Measurements from ENCODE around the gene PPP2R2C.

PPP2R2C gene

GRCh38 chr4:6404611-6405396, 67.6 kb downstream of the PPP2R2C start:
- DNase-seq (ENCODE audit: low read depth in 2 of 2, low spot score in 1 of 2): no peak

DNA sequence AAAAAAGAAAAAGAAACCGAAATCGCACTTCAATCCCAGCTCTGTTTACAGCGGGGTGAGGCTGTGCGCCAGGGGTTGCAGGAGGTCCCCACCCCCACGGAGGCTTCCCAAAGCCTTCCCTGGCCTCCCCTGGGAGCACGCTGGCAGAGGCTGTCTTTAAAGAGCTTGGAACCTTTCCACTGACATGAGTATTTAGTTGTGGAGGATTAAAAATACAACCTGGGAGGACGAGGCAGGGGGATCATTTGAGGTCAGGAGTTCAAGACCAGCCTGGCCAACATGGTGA, 69.1 kb downstream of the PPP2R2C start:
- DNase-seq (ENCODE audit: low read depth in 2 of 2, low spot score in 1 of 2): no peak

DNA sequence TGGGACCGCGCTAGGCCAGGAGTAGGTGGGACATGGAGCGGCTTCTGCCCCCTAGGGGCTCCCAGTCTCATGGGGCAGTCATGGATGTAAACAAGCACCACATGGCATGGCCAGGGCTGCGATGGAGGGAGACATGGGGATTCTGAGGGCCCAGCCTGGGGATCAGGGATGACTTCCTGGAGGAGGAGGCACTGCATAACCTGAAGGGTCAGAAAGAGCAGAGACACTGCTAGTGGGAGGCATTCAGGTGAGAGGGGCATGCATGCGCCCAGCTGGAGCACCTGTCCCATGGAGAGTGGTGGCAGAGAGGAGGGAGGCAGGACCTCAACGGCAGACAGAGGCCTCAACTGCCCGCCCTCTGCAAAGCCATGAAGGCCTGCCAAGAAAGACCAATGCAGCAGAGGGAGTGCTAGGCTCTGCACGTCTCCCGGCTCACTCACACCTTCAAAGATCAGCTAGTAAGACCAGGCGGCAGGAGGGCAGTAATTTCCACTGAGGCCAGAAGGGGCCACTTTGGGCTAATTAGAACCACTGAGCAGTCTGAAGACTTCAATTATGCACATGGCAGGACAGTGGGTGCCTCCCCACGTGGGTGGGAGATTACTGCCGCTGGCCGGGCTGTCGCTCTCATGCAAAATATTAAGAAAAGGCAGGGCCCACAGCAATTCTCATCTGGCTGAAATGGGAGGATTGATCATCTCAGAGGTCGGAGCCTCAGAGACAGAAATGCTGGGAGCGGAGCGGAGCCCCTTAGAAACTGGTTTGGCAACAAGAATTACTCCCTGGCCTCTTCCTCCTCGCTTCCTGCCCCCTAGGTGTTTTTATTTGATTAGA, 69.6 kb downstream of the PPP2R2C start:
- DNase-seq (ENCODE audit: low read depth in 2 of 2, low spot score in 1 of 2): no peak

DNA sequence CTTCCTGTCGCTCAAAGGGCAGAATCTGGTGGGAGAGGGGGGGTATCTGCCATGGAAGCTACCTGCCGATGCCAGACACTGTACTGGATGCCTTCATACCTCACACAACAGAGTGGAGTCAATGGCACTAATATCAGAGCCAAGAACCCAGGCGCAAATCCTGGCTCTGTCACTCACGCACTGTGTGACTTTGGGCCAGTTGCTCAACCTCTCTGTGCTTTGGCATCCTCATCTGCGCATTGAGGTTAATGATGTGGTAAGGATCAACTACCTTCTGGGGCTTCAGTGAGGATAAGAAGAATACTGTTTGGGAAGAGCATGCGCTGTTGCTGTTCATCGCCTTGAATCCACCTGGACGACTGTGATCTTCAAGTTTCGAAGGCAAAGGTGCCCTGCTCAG, 70.6 kb downstream of the PPP2R2C start:
- DNase-seq (ENCODE audit: low read depth in 2 of 2, low spot score in 1 of 2): no peak

DNA sequence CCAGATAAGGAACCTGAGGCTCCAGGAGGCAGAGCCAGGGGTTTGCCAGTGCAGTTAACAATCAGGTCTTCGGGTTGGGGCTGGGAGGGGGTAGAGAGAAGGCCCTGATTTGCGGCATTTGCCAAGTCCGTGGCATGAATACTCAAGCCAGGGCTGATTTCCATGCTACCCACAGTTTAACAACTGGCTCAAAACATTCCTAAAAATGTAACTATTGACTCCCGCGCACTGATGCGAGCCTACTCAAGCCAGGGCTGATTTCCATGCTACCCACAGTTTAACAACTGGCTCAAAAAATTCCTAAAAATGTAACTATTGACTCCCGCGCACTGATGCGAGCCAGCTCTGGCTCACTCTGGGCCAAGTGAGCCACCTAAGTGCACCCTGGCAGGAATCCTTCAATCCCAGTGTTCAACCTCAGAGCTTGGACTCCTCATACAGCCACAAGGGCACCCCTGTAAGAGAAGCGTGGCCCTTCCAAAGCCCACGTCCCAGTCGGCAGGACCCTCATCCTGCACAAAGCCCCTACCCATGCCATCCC, 75.6 kb downstream of the PPP2R2C start:
- DNase-seq (ENCODE audit: low read depth in 2 of 2, low spot score in 1 of 2): no peak

- no peak for DNase-seq (ENCODE audit: low read depth in 2 of 2, low spot score in 1 of 2)
Observed at GRCh38 chr4:6395466-6396228, 76.8 kb downstream of the PPP2R2C start.

DNA sequence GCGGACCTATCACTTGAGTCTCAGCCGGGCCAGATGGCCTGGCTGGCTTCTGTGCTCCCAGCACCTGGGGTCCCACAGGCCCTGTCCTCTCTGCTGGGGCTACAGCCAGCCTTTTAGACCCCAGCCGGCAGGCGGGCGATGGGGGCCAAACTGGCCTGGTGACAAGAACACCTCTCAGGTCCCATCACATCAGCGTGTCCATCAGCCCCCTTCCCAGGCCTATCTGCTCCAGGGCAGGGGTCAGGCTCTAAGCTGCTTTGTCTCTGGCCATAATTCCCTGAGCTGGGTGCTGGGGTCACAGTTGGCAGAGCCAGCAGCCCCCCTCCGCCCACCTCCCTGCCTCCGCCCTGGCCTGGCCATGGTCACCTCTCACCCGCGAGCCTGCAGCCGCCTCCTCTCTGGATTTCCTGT, 77.7 kb downstream of the PPP2R2C start:
- DNase-seq (ENCODE audit: low read depth in 2 of 2, low spot score in 1 of 2): no peak

- DNase-seq (ENCODE audit: low read depth in 2 of 2, low spot score in 1 of 2): no peak
Observed at GRCh38 chr4:6393544-6394475, 78.6 kb downstream of the PPP2R2C start.

GRCh38 chr4:6393066-6393465, 79.3 kb downstream of the PPP2R2C start:
- DNase-seq (ENCODE audit: low read depth in 2 of 2, low spot score in 1 of 2): no peak

DNA sequence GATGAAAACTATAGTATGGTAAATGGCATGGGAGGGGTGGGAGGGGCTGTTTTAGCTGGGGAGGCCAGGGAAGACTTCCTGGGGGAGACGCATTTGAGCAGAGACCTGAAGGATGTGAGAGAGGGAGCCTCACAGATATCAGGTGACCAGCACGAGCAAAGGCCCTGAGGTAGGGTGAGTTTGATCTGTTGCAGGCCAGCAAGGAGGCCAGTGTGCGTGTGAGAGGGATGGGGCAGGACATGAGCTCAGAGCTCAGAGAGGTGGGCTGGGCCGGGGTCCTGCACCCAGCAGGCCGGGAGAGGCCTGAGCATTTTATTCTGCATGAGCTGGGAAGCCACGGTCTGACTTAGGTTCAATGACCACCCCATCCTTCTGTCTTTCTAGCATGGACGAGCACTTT, 80.0 kb downstream of the PPP2R2C start:
- no peak for DNase-seq (ENCODE audit: low read depth in 2 of 2, low spot score in 1 of 2)

DNA sequence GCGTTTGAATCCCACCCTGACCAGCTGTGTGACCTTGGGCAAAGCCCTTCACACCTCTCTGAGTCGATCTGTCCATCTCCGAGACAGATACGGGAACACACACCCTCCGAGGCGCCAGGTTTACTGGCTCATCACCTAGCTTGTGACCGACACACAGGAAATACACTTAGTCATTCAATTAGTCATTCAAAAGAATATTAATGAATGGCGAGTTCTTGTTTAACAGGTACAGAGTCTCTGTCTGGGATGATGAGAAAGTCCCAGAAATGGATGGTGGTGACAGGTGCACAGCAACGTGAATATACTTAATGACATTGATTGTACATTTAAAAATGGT, 80.6 kb downstream of the PPP2R2C start:
- DNase-seq (ENCODE audit: low read depth in 2 of 2, low spot score in 1 of 2): no peak

GRCh38 chr4:6391186-6391851, 81.1 kb downstream of the PPP2R2C start:
- no peak for DNase-seq (ENCODE audit: low read depth in 2 of 2, low spot score in 1 of 2)

DNA sequence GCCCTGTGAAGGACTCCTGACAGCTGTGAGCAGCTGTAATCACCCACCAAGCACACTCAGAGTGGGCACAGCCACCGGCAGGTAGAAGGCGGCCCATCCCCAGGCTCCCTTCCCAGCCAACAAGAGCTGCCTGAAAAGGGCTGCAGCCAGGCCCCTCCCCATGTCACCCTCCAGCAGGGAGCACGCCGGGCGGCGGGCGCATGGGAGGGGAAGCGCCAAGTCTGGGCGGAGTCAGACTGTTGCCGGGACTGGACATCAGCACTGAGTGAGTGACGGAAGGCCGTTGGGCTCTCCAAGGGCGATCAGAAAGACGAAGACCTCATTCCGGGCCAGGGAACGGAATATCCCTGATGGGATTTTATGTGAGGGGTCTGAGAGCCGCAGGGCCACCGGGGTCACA, 82.1 kb downstream of the PPP2R2C start:
- no peak for DNase-seq (ENCODE audit: low read depth in 2 of 2, low spot score in 1 of 2)

GRCh38 chr4:6389142-6389825, 83.1 kb downstream of the PPP2R2C start:
- DNase-seq (ENCODE audit: low read depth in 2 of 2, low spot score in 1 of 2): no peak

GRCh38 chr4:6388713-6389112, 83.7 kb downstream of the PPP2R2C start:
- no peak for DNase-seq (ENCODE audit: low read depth in 2 of 2, low spot score in 1 of 2)

- DNase-seq (ENCODE audit: low read depth in 2 of 2, low spot score in 1 of 2): no peak
Observed at GRCh38 chr4:6387946-6388345, 84.5 kb downstream of the PPP2R2C start.

GRCh38 chr4:6386091-6386490, 86.3 kb downstream of the PPP2R2C start:
- no peak for DNase-seq (ENCODE audit: low read depth in 2 of 2, low spot score in 1 of 2)

GRCh38 chr4:6385288-6385687, 87.1 kb downstream of the PPP2R2C start:
- no peak for DNase-seq (ENCODE audit: low read depth in 2 of 2, low spot score in 1 of 2)

DNA sequence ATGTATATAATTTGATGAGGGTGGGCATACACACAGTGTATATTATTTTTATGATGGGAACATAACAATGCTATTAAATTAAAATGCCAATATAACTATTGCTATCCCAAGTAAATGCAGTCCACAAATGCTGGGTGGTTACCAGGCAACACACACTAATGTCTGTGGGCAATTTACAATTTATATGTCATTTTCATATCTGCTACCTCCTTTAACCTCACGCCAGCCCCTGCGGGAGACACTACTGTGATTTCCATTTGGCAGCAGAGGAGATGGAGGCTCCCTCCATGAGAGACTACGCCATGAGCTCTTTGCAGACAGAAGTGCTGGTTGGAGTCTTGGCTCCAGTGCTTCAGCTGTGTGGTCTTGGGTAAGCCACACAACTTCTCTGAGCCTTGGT, 87.9 kb downstream of the PPP2R2C start:
- no peak for DNase-seq (ENCODE audit: low read depth in 2 of 2, low spot score in 1 of 2)

GRCh38 chr4:6383929-6384328, 88.5 kb downstream of the PPP2R2C start:
- no peak for DNase-seq (ENCODE audit: low read depth in 2 of 2, low spot score in 1 of 2)
